Measurements from ENCODE around the gene HINFP.

HINFP gene

GRCh38 chr11:119121811-119122124, 388 bp downstream of the HINFP start:
- Histone ChIP-seq H3K36me3 (ENCODE audit: insufficient read depth, low read length) (no peaks in the 10 kb centered on the region), H3K4me2 (ENCODE audit: low read depth, low read length, poor library complexity, severe bottlenecking) (peak overlapping the region; percentile 85), H3K4me3 (ENCODE audit: low read length, poor library complexity, severe bottlenecking) (peak overlapping the region; percentile 93), H3K9ac (ENCODE audit: low read depth, low read length, poor library complexity, severe bottlenecking) (peak overlapping the region; percentile 84), H3K79me2 (ENCODE audit: insufficient read depth, low read length) (peaks cover 43% of the 10 kb centered on the region), H3K4me1 (ENCODE audit: insufficient read depth, low read length, poor library complexity, severe bottlenecking) (peaks cover 21% of the 10 kb centered on the region), H4K20me1 (ENCODE audit: insufficient read depth, low read length, poor library complexity, severe bottlenecking) (peaks cover 8% of the 10 kb centered on the region), H3F3A (ENCODE audit: low read depth) (peaks cover 3% of the 10 kb centered on the region), H3K9me3 (ENCODE audit: insufficient read depth, low read depth, low read length) (no peaks in the 10 kb centered on the region), H3K9me2 (replicated peaks; ENCODE audit: low read depth, low read length) (no peaks in the 10 kb centered on the region), H3K27me3 (ENCODE audit: insufficient read depth, low read length, poor library complexity, severe bottlenecking) (no peaks in the 10 kb centered on the region), H2AFZ (ENCODE audit: low read length) (peak overlapping the region; percentile 90)
- TF ChIP-seq EZH2phosphoT487 (IDR thresholded peaks at IDR 0.05; ENCODE audit: borderline replicate concordance) = no peak
- TF ChIP-seq CTCF (conservative IDR thresholded peaks at IDR 0.05; ENCODE audit: low read length) = no peak

GRCh38 chr11:119125821-119126220, 4.4 kb downstream of the HINFP start:
- Histone ChIP-seq H3K9ac (ENCODE audit: low read depth, low read length, poor library complexity, severe bottlenecking) (no peak overlapping the region), H3K4me1 (ENCODE audit: insufficient read depth, low read length, poor library complexity, severe bottlenecking) (peaks cover 19% of the 10 kb centered on the region), H3K9me2 (replicated peaks; ENCODE audit: low read depth, low read length) (no peaks in the 10 kb centered on the region), H3F3A (ENCODE audit: low read depth) (no peaks in the 10 kb centered on the region), H3K27me3 (ENCODE audit: insufficient read depth, low read length, poor library complexity, severe bottlenecking) (no peaks in the 10 kb centered on the region), H3K36me3 (ENCODE audit: insufficient read depth, low read length) (no peaks in the 10 kb centered on the region; the same call in 1 of the 2 replicates), H4K20me1 (ENCODE audit: insufficient read depth, low read length, poor library complexity, severe bottlenecking) (peaks cover 8% of the 10 kb centered on the region), H2AFZ (ENCODE audit: low read length) (no peak overlapping the region), H3K4me2 (ENCODE audit: low read depth, low read length, poor library complexity, severe bottlenecking) (no peak overlapping the region), H3K9me3 (ENCODE audit: insufficient read depth, low read depth, low read length) (no peaks in the 10 kb centered on the region), H3K4me3 (ENCODE audit: low read length, poor library complexity, severe bottlenecking) (no peak overlapping the region), H3K79me2 (ENCODE audit: insufficient read depth, low read length) (peaks cover 38% of the 10 kb centered on the region)
- TF ChIP-seq EZH2phosphoT487 (IDR thresholded peaks at IDR 0.05; ENCODE audit: borderline replicate concordance) = no peak
- no peak for TF ChIP-seq CTCF (conservative IDR thresholded peaks at IDR 0.05; ENCODE audit: low read length)

- TF ChIP-seq CTCF (conservative IDR thresholded peaks at IDR 0.05; ENCODE audit: low read length) (no peak), EZH2phosphoT487 (IDR thresholded peaks at IDR 0.05; ENCODE audit: borderline replicate concordance) (no peak)
- Histone ChIP-seq H3K9ac (ENCODE audit: low read depth, low read length, poor library complexity, severe bottlenecking) (no peak overlapping the region), H3F3A (ENCODE audit: low read depth) (no peaks in the 10 kb centered on the region), H2AFZ (ENCODE audit: low read length) (no peak overlapping the region), H4K20me1 (ENCODE audit: insufficient read depth, low read length, poor library complexity, severe bottlenecking) (peaks cover 8% of the 10 kb centered on the region), H3K4me1 (ENCODE audit: insufficient read depth, low read length, poor library complexity, severe bottlenecking) (peaks cover 18% of the 10 kb centered on the region), H3K4me2 (ENCODE audit: low read depth, low read length, poor library complexity, severe bottlenecking) (peak overlapping the region; percentile 51), H3K9me2 (replicated peaks; ENCODE audit: low read depth, low read length) (no peaks in the 10 kb centered on the region), H3K9me3 (ENCODE audit: insufficient read depth, low read depth, low read length) (no peaks in the 10 kb centered on the region), H3K4me3 (ENCODE audit: low read length, poor library complexity, severe bottlenecking) (no peak overlapping the region), H3K79me2 (ENCODE audit: insufficient read depth, low read length) (peaks cover 34% of the 10 kb centered on the region), H3K36me3 (ENCODE audit: insufficient read depth, low read length) (peaks cover 6% of the 10 kb centered on the region; the same call in 1 of the 2 replicates), H3K27me3 (ENCODE audit: insufficient read depth, low read length, poor library complexity, severe bottlenecking) (no peaks in the 10 kb centered on the region)
Measured at GRCh38 chr11:119126675-119127268, 5.4 kb downstream of the HINFP start.
